ENCODE results near the gene NXPH1. TPM values are rescaled to one million over a fixed set of nuclear protein-coding genes. Genes with fewer than 3 reads are reported as not detected.

NXPH1 gene
- total RNA-seq, 1 donor from 2014 or later, result 3.8 TPM

DNA sequence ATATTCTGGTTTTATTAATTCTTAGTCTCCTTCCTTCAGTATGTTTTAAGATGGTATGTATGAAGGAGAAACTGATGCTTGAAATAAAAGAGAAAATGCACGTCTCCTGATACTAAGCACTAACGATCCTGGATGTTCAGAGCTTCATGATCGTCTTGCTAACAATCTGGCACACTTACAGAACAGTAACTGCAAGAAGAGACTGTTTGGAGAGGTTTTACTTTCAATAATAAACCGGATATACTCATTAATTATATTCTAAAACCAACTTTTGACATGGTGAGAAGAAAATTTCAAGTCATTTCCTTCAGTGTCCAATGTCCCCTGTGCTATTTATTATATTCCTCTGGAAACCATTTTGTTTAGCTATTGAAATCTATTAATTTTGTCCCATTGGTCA, 251.0 kb downstream of the NXPH1 start:
- H3K4me1 Mint-ChIP-seq (ENCODE audit: low read depth, unreplicated experiment), result no peaks in the 10 kb centered on the region
- H3K36me3 Mint-ChIP-seq (ENCODE audit: unreplicated experiment), result no peaks in the 10 kb centered on the region
- no peaks in the 10 kb centered on the region for H3K9me3 Mint-ChIP-seq (ENCODE audit: unreplicated experiment)

DNA sequence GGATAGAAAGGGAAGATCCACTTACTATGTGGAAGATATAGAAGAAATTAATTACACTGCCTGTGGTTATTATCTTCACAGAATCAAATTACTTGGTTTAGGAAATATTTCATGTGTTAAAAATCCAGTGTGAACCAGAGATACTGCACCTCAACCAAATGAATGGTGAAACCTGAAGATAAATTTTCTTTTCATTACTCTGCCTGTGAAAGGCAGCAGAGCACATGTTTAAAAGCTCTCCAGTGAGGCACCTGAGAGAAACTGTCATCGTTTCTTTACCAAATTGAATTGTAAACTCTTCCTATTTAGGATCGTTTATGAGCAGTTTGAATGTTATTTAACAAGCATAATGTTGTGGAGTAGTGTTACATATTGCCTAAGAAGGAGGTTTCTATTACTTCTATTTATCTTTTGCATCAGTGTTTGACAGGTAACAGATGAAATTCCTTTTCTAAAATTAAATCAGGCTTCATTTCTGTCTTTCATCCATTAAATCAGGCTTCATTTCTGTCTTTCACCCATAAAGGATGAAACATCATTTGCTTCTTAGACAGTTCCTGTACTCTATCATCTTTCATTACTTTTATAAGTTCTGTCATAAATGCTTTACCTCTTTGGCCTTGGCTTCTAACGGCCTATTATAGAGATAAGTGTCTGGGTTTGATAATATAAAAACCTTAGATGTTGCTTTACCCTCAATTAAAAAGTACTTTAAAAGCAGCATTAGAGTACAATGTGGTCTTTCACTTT, 266.6 kb downstream of the NXPH1 start:
- Mint-ChIP-seq H3K4me1 (ENCODE audit: low read depth, unreplicated experiment) (no peaks in the 10 kb centered on the region), H3K9me3 (ENCODE audit: unreplicated experiment) (no peaks in the 10 kb centered on the region), H3K4me3 (ENCODE audit: unreplicated experiment) (no peak overlapping the region), H3K36me3 (ENCODE audit: unreplicated experiment) (no peaks in the 10 kb centered on the region), H3K27me3 (ENCODE audit: unreplicated experiment) (no peaks in the 10 kb centered on the region), H3K27ac (ENCODE audit: unreplicated experiment) (no peak overlapping the region)
- no peak for DNase-seq
- no peak for TF ChIP-seq CTCF (IDR thresholded peaks at IDR 0.05; ENCODE audit: partially characterized antibody, unreplicated experiment)

More for the DNA sequence above, 251.0 kb downstream of the NXPH1 start:
- Mint-ChIP-seq H3K27me3 (ENCODE audit: unreplicated experiment) (peaks cover 2% of the 10 kb centered on the region), H3K27ac (ENCODE audit: unreplicated experiment) (no peak overlapping the region), H3K4me3 (ENCODE audit: unreplicated experiment) (no peak overlapping the region)
- no peak for TF ChIP-seq CTCF (IDR thresholded peaks at IDR 0.05; ENCODE audit: partially characterized antibody, unreplicated experiment)
- no peak for DNase-seq

GRCh38 chr7:8702807-8703206, 269.4 kb downstream of the NXPH1 start:
- no peak for TF ChIP-seq CTCF (IDR thresholded peaks at IDR 0.05; ENCODE audit: partially characterized antibody, unreplicated experiment)
- Mint-ChIP-seq H3K9me3 (ENCODE audit: unreplicated experiment) (no peaks in the 10 kb centered on the region), H3K4me3 (ENCODE audit: unreplicated experiment) (no peak overlapping the region), H3K4me1 (ENCODE audit: low read depth, unreplicated experiment) (no peaks in the 10 kb centered on the region), H3K36me3 (ENCODE audit: unreplicated experiment) (no peaks in the 10 kb centered on the region), H3K27me3 (ENCODE audit: unreplicated experiment) (no peaks in the 10 kb centered on the region), H3K27ac (ENCODE audit: unreplicated experiment) (no peak overlapping the region)
- DNase-seq, result no peak

DNA sequence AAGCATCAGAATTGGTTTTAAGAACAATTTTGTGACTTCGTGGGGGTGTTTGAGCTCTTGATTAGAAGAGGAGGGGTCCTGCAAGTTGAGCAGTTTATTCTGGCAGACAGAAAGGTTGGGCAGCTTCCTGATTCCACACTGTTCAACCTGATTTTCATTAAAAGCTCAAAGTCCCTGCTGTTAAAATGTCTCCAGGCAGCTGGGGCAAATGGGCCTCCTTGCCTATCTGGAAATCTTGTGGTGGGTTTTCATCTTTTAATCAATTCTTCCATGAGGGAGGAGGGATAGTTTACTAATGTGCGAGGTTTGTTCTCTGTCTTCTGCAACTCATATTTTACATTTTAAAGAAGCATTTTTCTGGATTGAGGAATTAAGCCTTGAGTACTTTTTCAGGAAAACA, 276.7 kb downstream of the NXPH1 start:
- Mint-ChIP-seq H3K9me3 (ENCODE audit: unreplicated experiment) (no peaks in the 10 kb centered on the region), H3K27me3 (ENCODE audit: unreplicated experiment) (no peaks in the 10 kb centered on the region), H3K36me3 (ENCODE audit: unreplicated experiment) (peaks cover 11% of the 10 kb centered on the region), H3K27ac (ENCODE audit: unreplicated experiment) (no peak overlapping the region), H3K4me3 (ENCODE audit: unreplicated experiment) (no peak overlapping the region), H3K4me1 (ENCODE audit: low read depth, unreplicated experiment) (peaks cover 3% of the 10 kb centered on the region)
- no peak for TF ChIP-seq CTCF (IDR thresholded peaks at IDR 0.05; ENCODE audit: partially characterized antibody, unreplicated experiment)
- no peak for DNase-seq

GRCh38 chr7:8714791-8715190, 281.4 kb downstream of the NXPH1 start:
- H3K9me3 Mint-ChIP-seq (ENCODE audit: unreplicated experiment), result no peaks in the 10 kb centered on the region
- no peak overlapping the region for H3K27ac Mint-ChIP-seq (ENCODE audit: unreplicated experiment)
- no peak overlapping the region for H3K4me3 Mint-ChIP-seq (ENCODE audit: unreplicated experiment)
- no peak for TF ChIP-seq CTCF (IDR thresholded peaks at IDR 0.05; ENCODE audit: partially characterized antibody, unreplicated experiment)
- no peaks in the 10 kb centered on the region for H3K27me3 Mint-ChIP-seq (ENCODE audit: unreplicated experiment)
- no peak for DNase-seq
- H3K4me1 Mint-ChIP-seq (ENCODE audit: low read depth, unreplicated experiment), result peaks cover 3% of the 10 kb centered on the region
- H3K36me3 Mint-ChIP-seq (ENCODE audit: unreplicated experiment), result peaks cover 11% of the 10 kb centered on the region

Measured in glutamatergic neuron (in vitro differentiated cells).